IPS-NIHi7 (cell line): Measurements from ENCODE around the gene ERI2.
"Not testable (repeated sequence)": the region's sequence is repeated elsewhere in the genome, so short reads cannot be mapped to it uniquely, and the experiment has no call there.

Experiments used
- DNase-seq: peaks from one replicate; pipeline ENCODE4 v3.0.0; 2012; ENCODE audit warnings: mixed read lengths; ENCODE audit errors: extremely low spot score

Gene ERI2

DNA sequence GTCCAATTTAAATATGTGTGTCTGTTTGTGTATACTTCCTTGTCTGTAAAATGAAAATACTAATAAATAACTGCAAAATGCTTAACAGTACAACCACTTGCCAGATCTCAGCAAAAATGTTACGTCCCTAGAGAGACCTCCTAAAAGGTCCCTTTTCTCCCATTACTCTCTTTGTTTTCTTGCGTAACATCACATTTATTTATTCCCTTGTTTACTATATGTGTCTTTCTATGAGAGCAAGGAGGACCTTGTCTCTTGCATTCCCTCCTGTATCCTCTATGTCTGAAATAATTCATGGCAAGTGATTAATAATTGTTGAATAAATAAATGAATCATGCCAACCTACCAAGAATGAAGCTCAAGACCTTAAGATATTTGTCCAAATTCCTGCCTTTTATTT is 40.5 kb downstream of the ERI2 start:
- no peak for DNase-seq

DNA sequence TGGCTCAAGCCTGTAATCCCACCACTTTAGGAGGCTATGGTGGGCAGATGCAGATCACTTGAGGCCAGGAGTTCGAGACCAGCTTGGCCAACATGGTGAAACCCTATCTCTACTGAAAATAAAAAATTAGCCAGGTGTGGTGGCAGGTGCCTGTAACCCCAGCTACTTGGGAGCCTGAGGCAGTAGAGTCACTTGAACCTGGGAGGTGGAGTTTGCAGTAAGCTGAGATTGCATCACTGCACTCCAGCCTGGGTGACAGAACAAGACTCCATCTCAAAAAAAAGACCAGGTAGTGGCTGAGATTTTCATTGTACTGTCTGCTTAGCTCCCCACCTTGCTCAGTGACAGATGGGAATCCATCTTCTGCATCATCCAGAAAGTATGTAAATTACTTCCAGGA is 41.8 kb downstream of the ERI2 start:
- not testable (repeated sequence) for DNase-seq

DNA sequence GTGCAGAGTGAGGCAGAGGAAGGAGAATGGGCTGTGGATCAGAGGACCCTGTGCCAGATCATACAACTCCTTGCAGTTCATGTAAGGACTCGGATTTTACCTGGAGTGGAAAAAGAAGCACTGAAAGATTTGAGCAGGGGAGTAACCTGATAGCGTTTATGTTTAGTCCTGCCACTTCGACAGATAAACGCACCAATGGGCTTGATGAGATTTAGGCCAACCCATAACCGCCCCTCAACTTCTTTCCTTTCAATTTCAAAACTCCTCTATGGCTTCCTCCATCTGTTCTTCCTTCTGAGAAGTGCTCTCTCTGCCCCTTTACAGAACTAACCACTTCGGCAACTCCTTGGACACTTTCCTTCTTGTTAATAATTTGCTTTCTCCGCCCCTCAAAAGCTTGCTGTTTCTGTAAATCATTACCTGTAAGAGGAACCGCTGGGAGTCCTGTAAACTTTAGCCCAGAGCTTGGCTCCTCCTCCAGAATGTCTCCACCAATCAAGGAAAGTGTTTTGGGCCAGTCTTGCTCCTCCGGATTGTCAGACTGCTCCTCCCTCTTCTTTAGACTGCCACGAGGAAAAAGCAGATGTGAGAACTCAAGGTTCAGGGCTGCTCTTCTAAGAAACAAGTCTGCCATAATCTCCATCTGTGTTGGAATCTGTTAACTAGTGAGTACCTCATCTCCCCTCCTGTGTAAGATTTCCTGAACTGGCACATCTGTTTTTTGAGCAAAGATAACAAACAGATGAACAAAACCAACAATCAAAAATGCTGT is 42.6 kb downstream of the ERI2 start, which contains the start of gene ACSM3:
ACSM3 (plus strand) TSS at position 554 of the 772 bp plus-strand sequence. CDS start 6,021 bp downstream, outside the sequence.
- DNase-seq = peak; percentile 79

DNA sequence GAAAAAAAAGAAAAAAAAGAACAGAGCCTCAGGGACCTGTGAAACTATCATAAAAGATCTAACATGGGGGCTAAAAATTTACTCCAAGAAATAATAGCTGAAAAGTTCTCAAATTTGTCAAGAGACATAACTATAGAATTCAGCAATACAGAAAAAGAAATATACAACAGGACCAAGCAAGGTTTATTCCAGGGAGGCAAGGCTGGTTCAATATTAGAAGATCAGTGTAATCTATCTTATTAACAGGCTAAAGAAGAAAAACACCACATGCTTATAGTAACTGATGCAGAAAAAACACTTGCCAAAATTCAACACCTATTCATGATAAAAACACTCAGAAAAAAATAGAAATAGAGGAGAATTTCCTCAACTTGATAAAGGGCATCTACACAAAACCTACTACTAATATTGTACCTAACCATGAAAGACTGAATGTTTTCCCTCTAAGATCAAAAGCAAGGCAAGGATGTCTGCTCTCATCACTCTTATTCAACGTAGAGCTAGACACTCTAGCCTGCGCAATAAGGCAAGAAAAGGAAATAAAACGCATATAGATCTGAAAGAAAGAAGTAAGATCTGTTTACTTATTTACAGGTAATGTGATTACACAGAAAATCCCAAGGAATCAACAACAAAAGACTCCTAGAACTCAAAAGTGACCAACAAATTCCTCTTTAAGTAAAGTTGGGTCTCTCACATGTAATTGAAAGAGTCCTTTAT is 43.7 kb downstream of the ERI2 start:
- no peak for DNase-seq

DNA sequence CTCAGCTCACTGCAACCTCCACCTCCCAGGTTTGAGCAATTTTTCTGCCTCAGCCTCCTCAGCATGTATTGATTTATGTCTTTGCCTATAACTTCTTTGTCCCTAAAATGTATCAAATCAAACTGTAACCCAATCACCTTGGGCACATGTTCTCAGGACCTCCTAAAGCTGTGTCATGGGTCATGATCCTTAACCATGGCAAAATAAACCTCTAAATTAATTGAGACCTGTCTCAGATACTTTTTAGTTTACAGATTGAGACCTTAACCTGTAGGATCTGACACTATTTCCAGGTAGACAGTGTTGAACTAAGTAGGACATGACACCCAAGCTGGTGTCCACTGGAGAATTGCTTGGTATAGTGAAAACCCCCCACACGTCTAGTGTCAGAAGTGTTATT is 45.1 kb downstream of the ERI2 start:
- DNase-seq = no peak

DNA sequence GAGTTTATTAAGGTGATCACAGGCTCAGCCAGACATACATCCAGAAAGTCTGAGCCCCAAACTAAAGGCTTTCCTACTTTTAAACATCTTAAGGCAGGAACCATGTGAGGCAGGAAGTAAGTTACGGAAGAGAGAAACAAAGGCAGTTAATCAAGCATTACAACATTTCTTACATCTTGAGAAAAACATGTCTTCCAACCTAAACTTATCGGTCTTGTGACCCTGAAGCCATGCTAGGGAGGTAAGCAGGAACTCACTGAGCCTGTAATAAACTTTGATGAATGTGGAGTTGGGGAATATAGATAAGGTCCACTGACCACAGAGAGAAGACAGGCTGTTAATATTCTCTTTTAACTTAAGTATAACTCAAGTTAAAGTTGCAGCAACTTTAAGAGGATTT is 45.9 kb downstream of the ERI2 start:
- DNase-seq = no peak

DNA sequence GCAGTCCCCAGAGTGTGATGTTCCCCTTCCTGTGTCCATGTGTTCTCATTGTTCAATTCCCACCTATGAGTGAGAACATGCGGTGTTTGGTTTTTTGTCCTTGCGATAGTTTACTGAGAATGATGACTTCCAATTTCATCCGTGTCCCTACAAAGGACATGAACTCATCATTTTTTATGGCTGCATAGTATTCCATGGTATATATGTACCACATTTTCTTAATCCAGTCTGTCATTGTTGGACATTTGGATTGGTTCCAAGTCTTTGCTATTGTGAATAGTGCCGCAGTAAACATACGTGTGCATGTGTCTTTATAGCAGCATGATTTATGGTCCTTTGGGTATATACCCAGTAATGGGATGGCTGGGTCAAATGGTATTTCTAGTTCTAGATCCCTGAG is 50.5 kb downstream of the ERI2 start:
- not testable (repeated sequence) for DNase-seq

DNA sequence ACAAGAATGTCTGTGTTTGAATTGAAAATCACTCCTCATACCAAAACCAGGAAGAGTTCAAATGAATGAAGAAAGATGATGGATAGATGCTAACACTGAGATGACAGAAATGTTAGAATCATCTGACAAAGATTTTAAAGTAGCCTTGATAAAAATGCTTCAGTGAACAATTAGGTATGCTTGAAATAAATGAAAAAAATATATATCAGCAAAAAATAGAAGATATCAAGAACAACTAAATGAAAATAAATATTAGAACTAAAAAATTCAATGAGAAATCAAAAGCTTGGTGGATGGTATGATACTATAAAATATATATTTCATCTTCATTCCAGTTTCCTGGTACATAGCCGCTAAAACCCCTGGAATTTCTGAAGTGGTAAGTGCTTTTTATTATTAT is 51.0 kb downstream of the ERI2 start:
- DNase-seq = no peak

DNA sequence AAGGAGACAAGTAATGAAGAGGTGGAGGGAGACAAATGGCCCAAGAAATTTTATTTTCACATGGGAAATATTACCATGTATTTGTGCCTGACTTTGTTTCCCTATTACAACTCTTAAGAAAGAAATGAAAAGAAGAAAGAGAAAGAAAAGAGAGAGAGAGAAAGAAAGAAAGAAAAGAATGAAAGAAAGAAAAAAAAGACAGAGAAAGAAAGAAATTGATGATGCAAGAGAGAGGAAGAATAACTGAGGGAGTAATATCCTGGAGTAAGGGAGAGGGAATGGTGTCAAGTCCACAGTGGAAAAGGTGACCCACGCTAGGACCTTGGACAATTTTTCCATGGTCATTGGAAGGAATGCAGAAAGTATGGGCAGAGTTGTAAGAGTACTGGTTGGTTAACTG is 52.5 kb downstream of the ERI2 start:
- no peak for DNase-seq

DNA sequence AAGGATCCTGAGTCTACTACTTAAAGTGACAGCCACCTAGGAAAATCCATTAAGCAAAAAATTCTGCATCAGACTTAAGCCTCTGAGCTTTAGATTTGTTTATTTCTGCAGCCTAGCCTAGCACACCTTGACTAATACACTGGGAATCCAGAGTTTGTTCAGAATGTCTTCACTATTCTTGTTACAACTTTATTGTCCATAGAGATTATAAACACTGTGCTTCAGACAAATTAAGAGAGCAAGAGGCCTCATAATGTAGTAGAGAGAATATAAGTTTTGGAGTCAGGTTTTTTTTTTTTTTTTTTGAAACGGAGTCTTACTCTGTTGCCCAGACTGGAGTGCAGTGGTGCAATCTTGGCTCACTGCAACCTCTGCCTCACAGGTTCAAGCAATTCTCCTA is 55.7 kb downstream of the ERI2 start:
- no peak for DNase-seq

DNA sequence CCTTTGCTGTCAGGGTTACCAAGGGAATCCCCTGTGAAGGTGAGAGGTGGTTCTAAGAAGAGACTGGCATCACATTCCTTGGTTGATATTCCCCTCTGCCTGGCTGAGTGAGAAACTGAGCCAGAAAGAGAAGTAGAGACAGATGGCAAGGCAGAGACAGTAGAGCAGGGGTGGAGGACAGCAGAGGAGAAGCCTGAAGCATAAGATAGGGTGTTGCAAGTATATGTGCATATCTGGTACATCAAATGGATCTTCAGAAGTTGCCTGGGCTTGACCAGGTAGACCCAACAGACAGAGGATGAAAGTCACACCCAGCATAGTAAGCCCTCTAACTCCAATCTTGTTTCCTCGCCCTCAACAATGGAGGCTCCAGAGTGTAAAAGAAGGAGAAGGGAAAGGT is 56.8 kb downstream of the ERI2 start:
- no peak for DNase-seq

DNA sequence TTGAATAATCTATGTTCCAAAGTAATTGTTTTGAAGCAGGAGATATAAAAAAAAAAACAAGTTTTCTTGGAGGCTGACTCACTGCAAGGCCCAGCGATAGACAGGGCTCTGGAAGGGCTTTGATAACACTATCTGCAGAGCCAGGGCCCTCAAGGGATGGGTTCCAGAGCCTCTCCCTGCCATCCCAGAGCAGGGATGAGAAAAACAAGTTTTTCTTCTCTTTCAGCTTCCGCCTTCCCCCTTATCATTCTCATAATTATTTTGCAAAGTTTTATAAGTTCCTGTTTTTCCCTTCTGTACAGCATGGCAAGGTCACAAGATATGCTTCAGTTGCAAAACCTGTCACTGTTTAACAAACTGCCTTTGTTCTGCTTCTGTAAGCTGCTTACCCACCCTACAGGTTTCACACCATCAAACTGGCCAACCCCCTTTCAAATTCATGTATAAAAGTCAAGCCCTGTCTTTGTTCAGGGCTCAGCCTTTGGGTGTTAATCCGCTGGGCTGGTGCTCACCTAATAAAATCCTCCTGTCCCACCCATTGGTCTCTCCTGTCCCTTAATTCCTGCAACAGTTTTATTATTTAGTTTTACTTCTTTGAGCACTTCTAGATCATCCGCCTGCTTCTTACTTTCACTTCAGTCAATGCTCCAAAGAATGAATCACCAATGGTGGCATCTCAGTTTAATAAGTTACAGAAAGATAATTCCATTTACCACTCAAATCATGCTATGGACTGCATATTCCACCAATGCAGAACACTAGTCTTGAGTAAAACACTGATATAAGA is 59.0 kb downstream of the ERI2 start:
- DNase-seq = no peak

DNA sequence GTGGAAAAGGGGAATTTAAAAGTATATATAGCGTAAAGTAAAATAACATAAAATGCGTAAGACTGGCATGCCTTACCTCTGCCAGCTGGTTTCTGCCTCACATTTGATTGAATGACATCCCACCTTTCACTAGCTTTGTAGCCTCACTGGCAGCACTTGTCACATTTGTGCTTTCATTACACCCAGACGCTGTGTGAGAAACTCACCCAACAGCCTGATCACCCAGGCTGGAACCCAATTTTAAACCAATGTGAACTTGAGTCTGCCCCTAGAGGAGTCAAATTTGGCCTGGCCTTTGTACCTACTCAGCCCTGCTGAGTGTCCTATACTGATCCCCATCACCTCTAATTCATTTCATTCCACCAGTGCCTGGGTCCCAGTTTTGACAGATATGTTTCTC is 59.8 kb downstream of the ERI2 start:
- no peak for DNase-seq
